GM19372 (cell line): ENCODE results near the gene FBXW8.

Source experiments
- ATAC-seq: cut with Tn5 transposase; IDR thresholded peaks from one replicate; pipeline ENCODE4 v1.9.1; 2021; ENCODE audit warnings: mild to moderate bottlenecking, low read depth, moderate library complexity; ENCODE audit not compliant: unreplicated experiment

FBXW8 gene

GRCh38 chr12:116982791-116983411, 72.2 kb downstream of the FBXW8 start:
- ATAC-seq = no peak

- no peak for ATAC-seq
These were observed 73.3 kb downstream of the FBXW8 start for GRCh38 chr12:116984098-116984497.

- no peak for ATAC-seq
These were observed 79.6 kb downstream of the FBXW8 start for GRCh38 chr12:116990329-116990728.

- ATAC-seq = no peak
These were observed 80.5 kb downstream of the FBXW8 start for GRCh38 chr12:116990971-116991966.

GRCh38 chr12:116996093-116996492, 85.3 kb downstream of the FBXW8 start:
- no peak for ATAC-seq

- no peak for ATAC-seq
These were observed 85.9 kb downstream of the FBXW8 start for GRCh38 chr12:116996621-116997020.

- no peak for ATAC-seq
These were observed 88.3 kb downstream of the FBXW8 start for GRCh38 chr12:116999066-116999465.

GRCh38 chr12:117000316-117000715, 89.6 kb downstream of the FBXW8 start:
- ATAC-seq = no peak

GRCh38 chr12:117002051-117002817, 91.5 kb downstream of the FBXW8 start:
- no peak for ATAC-seq

- ATAC-seq = no peak
These were observed 93.2 kb downstream of the FBXW8 start for GRCh38 chr12:117003883-117004404.

GRCh38 chr12:117005417-117006046, 94.8 kb downstream of the FBXW8 start:
- no peak for ATAC-seq

- ATAC-seq = no peak
These were observed 95.6 kb downstream of the FBXW8 start for GRCh38 chr12:117006333-117006732.

GRCh38 chr12:117007577-117007976, 96.8 kb downstream of the FBXW8 start:
- ATAC-seq = no peak

GRCh38 chr12:117009759-117010158, 99.0 kb downstream of the FBXW8 start:
- ATAC-seq = no peak

- ATAC-seq = no peak
These were observed 100.1 kb downstream of the FBXW8 start for GRCh38 chr12:117010693-117011451.

- ATAC-seq = no peak
These were observed 101.4 kb downstream of the FBXW8 start for GRCh38 chr12:117011988-117012805.

- no peak for ATAC-seq
These were observed 103.0 kb downstream of the FBXW8 start for GRCh38 chr12:117013726-117014125.

- no peak for ATAC-seq
These were observed 103.7 kb downstream of the FBXW8 start for GRCh38 chr12:117014342-117014887.
